ENCODE measurements around the gene METTL26.

- TF ChIP-seq EP300 (IDR thresholded peaks at IDR 0.05) (no peak), POLR2A (IDR thresholded peaks at IDR 0.05) (no peak)
- TF ChIP-seq, protein P1, sequence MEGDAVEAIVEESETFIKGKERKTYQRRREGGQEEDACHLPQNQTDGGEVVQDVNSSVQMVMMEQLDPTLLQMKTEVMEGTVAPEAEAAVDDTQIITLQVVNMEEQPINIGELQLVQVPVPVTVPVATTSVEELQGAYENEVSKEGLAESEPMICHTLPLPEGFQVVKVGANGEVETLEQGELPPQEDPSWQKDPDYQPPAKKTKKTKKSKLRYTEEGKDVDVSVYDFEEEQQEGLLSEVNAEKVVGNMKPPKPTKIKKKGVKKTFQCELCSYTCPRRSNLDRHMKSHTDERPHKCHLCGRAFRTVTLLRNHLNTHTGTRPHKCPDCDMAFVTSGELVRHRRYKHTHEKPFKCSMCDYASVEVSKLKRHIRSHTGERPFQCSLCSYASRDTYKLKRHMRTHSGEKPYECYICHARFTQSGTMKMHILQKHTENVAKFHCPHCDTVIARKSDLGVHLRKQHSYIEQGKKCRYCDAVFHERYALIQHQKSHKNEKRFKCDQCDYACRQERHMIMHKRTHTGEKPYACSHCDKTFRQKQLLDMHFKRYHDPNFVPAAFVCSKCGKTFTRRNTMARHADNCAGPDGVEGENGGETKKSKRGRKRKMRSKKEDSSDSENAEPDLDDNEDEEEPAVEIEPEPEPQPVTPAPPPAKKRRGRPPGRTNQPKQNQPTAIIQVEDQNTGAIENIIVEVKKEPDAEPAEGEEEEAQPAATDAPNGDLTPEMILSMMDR (IDR thresholded peaks at IDR 0.05), result no peak
These were observed 37.4 kb upstream of the METTL26 start for GRCh38 chr16:673399-673991.

All from stomach (tissue), 4 donors.